H54 (cell line): ENCODE data around the gene OPCML.

ENCODE experiments used
- DNase-seq: peaks from one replicate; pipeline ENCODE4 v3.0.0; 2011; ENCODE audit warnings: low spot score, mixed read lengths; ENCODE audit not compliant: insufficient read length
- FAIRE-seq: peaks from 3 replicates; lab custom pipeline; 2011; peaks lifted over from hg19 to GRCh38; lab: Jason Lieb, UNC
- POLR2A ChIP-seq: IDR thresholded peaks from 2 replicates; pipeline ENCODE4 v1.6.1; 2011; ENCODE audit warnings: low read depth, mild to moderate bottlenecking, low read length

OPCML gene

DNA sequence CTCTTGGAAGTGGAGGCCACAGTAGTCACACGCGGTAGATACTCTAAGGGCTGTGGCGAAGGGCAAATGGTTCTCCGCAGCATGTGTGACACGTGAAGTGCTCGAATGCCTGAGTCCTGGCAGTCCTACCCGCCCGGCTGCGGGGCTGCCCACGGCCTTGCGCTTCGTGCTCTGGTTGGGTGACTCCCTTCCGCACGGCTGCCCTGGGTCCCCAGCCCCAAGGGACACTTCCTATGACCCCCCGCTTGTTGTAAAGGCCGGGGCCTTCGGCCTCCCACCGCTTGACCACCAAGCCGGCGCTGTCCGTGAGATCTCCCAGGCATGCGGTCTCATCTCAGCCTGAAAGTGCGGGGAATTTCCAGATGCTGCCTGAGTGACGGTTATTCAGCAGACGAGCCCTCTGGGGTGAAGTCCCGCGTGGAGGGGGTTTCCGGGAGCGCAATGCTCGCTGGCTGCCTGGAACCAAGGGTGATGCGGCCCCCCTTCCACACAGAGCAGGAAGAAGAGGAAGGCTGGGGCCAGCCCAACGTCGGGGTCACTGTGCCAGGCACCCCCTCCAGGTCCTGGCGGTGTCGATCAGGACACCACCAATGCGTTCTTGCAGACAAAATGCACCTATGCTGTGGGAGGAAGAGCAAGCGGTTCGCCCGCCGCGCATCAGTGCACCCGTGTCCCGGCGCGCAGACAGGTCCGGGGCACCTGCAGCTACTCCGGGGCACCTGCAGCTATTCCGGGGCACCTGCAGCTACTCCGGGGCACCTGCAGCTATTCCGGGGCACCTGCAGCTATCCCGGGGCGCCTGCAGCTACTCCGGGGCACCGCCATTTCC is 171.2 kb downstream of the OPCML start:
- no peak for TF ChIP-seq POLR2A
- FAIRE-seq (no peak), DNase-seq (no peak)

DNA sequence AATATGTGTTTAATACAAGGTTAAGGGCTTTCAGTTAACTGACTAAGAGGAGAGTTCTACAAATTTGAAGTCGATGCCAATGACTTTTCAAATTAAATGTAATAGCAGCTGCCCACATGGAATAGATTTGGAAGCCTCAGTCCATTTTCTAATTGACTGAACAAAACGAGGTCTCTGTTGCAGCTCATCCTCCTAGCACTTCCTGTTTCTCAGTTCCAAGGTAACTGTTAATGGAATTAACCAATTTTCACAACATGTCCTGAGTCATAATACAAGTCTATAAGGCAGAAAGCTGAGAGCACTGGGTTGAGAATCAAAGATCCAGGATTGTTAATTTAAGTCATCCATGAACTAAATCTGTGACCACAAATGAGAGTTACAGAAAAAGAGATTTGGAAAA is 177.2 kb downstream of the OPCML start:
- no peak for FAIRE-seq

GRCh38 chr11:133354069-133354468 is 178.2 kb downstream of the OPCML start:
- FAIRE-seq = no peak
- DNase-seq = no peak
- no peak for TF ChIP-seq POLR2A

More for the DNA sequence above, 177.2 kb downstream of the OPCML start:
- TF ChIP-seq POLR2A = no peak
- no peak for DNase-seq

GRCh38 chr11:133350045-133350444 is 182.3 kb downstream of the OPCML start:
- DNase-seq (no peak), FAIRE-seq (no peak)
- TF ChIP-seq POLR2A = no peak

- no peak for FAIRE-seq
- DNase-seq = no peak
- TF ChIP-seq POLR2A = no peak
Observed at GRCh38 chr11:133347988-133348387, 184.3 kb downstream of the OPCML start.

GRCh38 chr11:133346137-133346536 is 186.2 kb downstream of the OPCML start:
- FAIRE-seq (no peak), DNase-seq (no peak)
- no peak for TF ChIP-seq POLR2A

- no peak for TF ChIP-seq POLR2A
- no peak for FAIRE-seq
- peak; percentile 10 for DNase-seq
Observed at GRCh38 chr11:133343951-133344350, 188.3 kb downstream of the OPCML start.

GRCh38 chr11:133339495-133340140 is 192.7 kb downstream of the OPCML start:
- FAIRE-seq (no peak), DNase-seq (no peak)
- TF ChIP-seq POLR2A = no peak

GRCh38 chr11:133338588-133338987 is 193.7 kb downstream of the OPCML start:
- FAIRE-seq (no peak), DNase-seq (no peak)
- no peak for TF ChIP-seq POLR2A

DNA sequence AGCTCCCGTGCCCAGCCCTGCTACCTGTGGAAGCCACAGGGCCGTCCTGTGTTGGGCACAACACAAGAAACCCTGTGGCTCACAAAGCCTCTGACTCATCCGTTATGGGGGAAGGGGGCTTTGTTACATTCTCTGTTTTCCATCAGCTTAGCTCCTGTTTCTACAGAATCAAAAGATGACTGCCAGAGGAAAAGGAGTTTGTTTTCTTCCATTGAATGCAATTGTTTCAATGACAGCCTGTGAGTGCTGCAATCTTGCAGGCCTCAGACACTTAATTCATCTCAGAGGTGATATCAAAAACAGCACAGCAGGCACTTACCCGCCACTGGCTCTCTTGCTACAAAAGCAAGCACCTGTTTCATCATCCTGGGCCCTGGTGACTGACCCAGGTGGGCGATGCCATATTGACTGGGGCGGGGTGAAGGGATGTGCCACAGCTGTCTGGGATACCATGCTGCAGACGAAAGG is 194.3 kb downstream of the OPCML start:
- DNase-seq (no peak), FAIRE-seq (no peak)
- no peak for TF ChIP-seq POLR2A

GRCh38 chr11:133337193-133337592 is 195.1 kb downstream of the OPCML start:
- no peak for TF ChIP-seq POLR2A
- FAIRE-seq (no peak), DNase-seq (no peak)

DNA sequence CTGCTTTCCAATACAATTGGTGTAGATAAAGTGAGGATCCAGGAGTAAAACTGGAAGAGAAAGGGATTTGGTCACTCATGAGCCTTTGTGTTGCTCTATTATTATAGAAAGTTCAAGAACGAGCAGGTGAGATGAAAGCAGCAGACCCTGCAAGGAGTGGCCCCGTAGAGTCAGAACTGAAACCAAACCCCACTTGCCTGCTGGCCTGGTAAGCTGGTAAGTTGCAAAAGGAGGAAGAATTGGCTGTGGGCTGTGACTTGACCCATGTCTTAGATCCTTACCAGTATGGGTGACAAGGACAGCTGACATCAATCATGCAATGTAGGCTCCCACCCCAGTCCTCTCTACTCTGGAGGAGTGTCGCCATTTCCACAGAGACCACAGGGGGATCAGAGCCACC is 201.3 kb downstream of the OPCML start:
- no peak for TF ChIP-seq POLR2A
- FAIRE-seq = no peak
- no peak for DNase-seq

GRCh38 chr11:133326849-133327248 is 205.5 kb downstream of the OPCML start:
- DNase-seq = no peak
- no peak for FAIRE-seq
- TF ChIP-seq POLR2A = no peak

GRCh38 chr11:133326332-133326731 is 206.0 kb downstream of the OPCML start:
- DNase-seq = no peak
- no peak for FAIRE-seq
- no peak for TF ChIP-seq POLR2A
